H1 (cell line): Measurements from ENCODE around the gene POLE4. TPM values are rescaled to one million over a fixed set of nuclear protein-coding genes. Genes with fewer than 3 reads are reported as not detected.

Experiments
- CTCF ChIA-PET: fragments of 300-600 bp; sonication (Branson Sonifier 250); formaldehyde crosslinking; loops from one replicate; lab custom pipeline; 2021; ENCODE audit not compliant: partially characterized antibody; lab: Charles Lee
- POLR2A ChIA-PET: fragments of 300-600 bp; sonication (Branson Sonifier 250); formaldehyde crosslinking; loops from one replicate; lab custom pipeline; 2021; ENCODE audit warnings: inconsistent platforms; ENCODE audit not compliant: partially characterized antibody; lab: Charles Lee
- DNase-seq, 2 experiments: peaks; one replicate each; pipeline versions ENCODE4 v3.0.0 to v3.0.0-alpha.2; 2010 to 2022; ENCODE audit warnings: low spot score in 2 of 2, low read depth in 1 of 2, mixed read lengths in 1 of 2
- FAIRE-seq: peaks from 2 replicates; lab custom pipeline; 2011; peaks lifted over from hg19 to GRCh38; lab: Jason Lieb, UNC
- H2AFZ ChIP-seq: 2 replicates; pipeline ENCODE4 v1.8.1; 2012; ENCODE audit warnings: low read length, inconsistent platforms
- H2AK5ac ChIP-seq: 2 replicates; pipeline ENCODE4 v1.6.1; 2013; ENCODE audit warnings: low read depth, low read length
- H2BK120ac ChIP-seq: replicated peaks from 2 replicates; pipeline ENCODE3; 2013; ENCODE audit warnings: low read depth, low read length, inconsistent platforms
- H2BK12ac ChIP-seq: 2 replicates; pipeline ENCODE4 v1.6.1; 2013; ENCODE audit warnings: low read depth, low read length
- H2BK15ac ChIP-seq: 2 replicates; pipeline ENCODE4 v1.6.1; 2013; ENCODE audit warnings: low read length
- H2BK20ac ChIP-seq: 2 replicates; pipeline ENCODE4 v1.6.1; 2013; ENCODE audit warnings: low read length
- H2BK5ac ChIP-seq: 2 replicates; pipeline ENCODE4 v1.6.1; 2013; ENCODE audit warnings: low read depth, low read length
- H3K14ac ChIP-seq: 2 replicates; pipeline ENCODE4 v1.6.1; 2013; ENCODE audit warnings: inconsistent platforms; ENCODE audit not compliant: insufficient read length
- H3K18ac ChIP-seq: 2 replicates; pipeline ENCODE4 v1.6.1; 2013; ENCODE audit warnings: low read length; ENCODE audit errors: extremely low read depth
- H3K23ac ChIP-seq: 2 replicates; pipeline ENCODE4 v1.6.1; 2013; ENCODE audit warnings: inconsistent platforms; ENCODE audit not compliant: insufficient read length
- H3K23me2 ChIP-seq: 2 replicates; pipeline ENCODE4 v1.6.1; 2013; ENCODE audit warnings: low read depth, low read length
- H3K27ac ChIP-seq: 2 replicates; pipeline ENCODE4 v1.6.1; 2011; ENCODE audit warnings: low read depth, low read length, inconsistent platforms
- H3K27me3 ChIP-seq, 4 experiments: replicated peaks in 1 of 4; 1 replicate in 1 of 4; 2 replicates in 3 of 4; pipeline versions ENCODE4 v1.6.1 to v1.8.1; 2011 to 2013; ENCODE audit warnings: low read length in 3 of 4, mild to moderate bottlenecking in 3 of 4, inconsistent platforms in 2 of 4, mixed read lengths in 2 of 4, moderate library complexity in 1 of 4; ENCODE audit not compliant: control insufficient read depth in 3 of 4, insufficient read depth in 3 of 4; ENCODE audit errors: extremely low read depth in 1 of 4
- H3K36me3 ChIP-seq, 4 experiments: 2 replicates each; pipeline versions ENCODE4 v1.6.1 to v1.8.1; 2011 to 2013; ENCODE audit warnings: mild to moderate bottlenecking in 4 of 4, low read length in 3 of 4, moderate library complexity in 2 of 4, control low read depth in 1 of 4, inconsistent platforms in 1 of 4; ENCODE audit not compliant: insufficient read depth in 4 of 4, control insufficient read depth in 2 of 4
- H3K4ac ChIP-seq: replicated peaks from 2 replicates; pipeline ENCODE3; 2013; ENCODE audit warnings: low read length, low read depth, mixed read lengths, inconsistent platforms; ENCODE audit not compliant: insufficient read length
- H3K4me1 ChIP-seq, 4 experiments: replicated peaks in 1 of 4; 1 replicate in 1 of 4; 2 replicates in 3 of 4; pipeline versions ENCODE4 v1.6.1 to v1.8.1; 2011 to 2013; ENCODE audit warnings: low read length in 3 of 4, inconsistent platforms in 2 of 4, mixed read lengths in 1 of 4; ENCODE audit not compliant: insufficient read depth in 4 of 4, control insufficient read depth in 3 of 4
- H3K4me2 ChIP-seq, 2 experiments: 2 replicates each; pipeline versions ENCODE4 v1.6.1 to v1.8.1; 2011 to 2013; ENCODE audit warnings: low read depth in 2 of 2, low read length in 2 of 2, control low read depth in 1 of 2, inconsistent platforms in 1 of 2, mild to moderate bottlenecking in 1 of 2; ENCODE audit not compliant: insufficient read depth in 1 of 2
- H3K4me3 ChIP-seq, 4 experiments: fragments of 200-600, 300-600 bp in 1 of 4; sonication (generic), shearing (Covaris generic), sonication (Bioruptor Twin) in 1 of 4; 2 replicates each; pipeline versions ENCODE4 v1.5.1 to v1.8.1; 2011 to 2016; ENCODE audit warnings: low read length in 4 of 4, low read depth in 3 of 4, control low read depth in 2 of 4, inconsistent platforms in 2 of 4, mild to moderate bottlenecking in 2 of 4, mixed read lengths in 1 of 4, moderate library complexity in 1 of 4; ENCODE audit not compliant: insufficient read depth in 2 of 4; ENCODE audit errors: extremely low read depth in 1 of 4
- H3K56ac ChIP-seq: replicated peaks from 2 replicates; pipeline ENCODE3; 2013; ENCODE audit warnings: low read depth, mild to moderate bottlenecking, mixed read lengths, low read length, inconsistent platforms; ENCODE audit not compliant: insufficient read length
- H3K79me1 ChIP-seq: 2 replicates; pipeline ENCODE4 v1.6.1; 2013; ENCODE audit warnings: low read depth, low read length, control low read depth
- H3K79me2 ChIP-seq, 2 experiments: 2 replicates each; pipeline versions ENCODE4 v1.6.1 to v1.8.1; 2012 to 2013; ENCODE audit warnings: low read length in 2 of 2, mild to moderate bottlenecking in 2 of 2, inconsistent platforms in 1 of 2; ENCODE audit not compliant: insufficient read depth in 2 of 2, control insufficient read depth in 1 of 2
- H3K9ac ChIP-seq, 4 experiments: replicated peaks in 1 of 4; 1 replicate in 1 of 4; 2 replicates in 3 of 4; pipeline versions ENCODE4 v1.6.1 to v1.8.1; 2011 to 2013; ENCODE audit warnings: low read depth in 3 of 4, low read length in 3 of 4, control low read depth in 2 of 4, mild to moderate bottlenecking in 2 of 4, moderate library complexity in 2 of 4, inconsistent platforms in 1 of 4; ENCODE audit errors: extremely low read depth in 1 of 4
- H3K9me3 ChIP-seq, 2 experiments: 2 replicates each; pipeline versions ENCODE4 v1.6.1 to v1.8.1; 2012 to 2013; ENCODE audit warnings: mild to moderate bottlenecking in 2 of 2, moderate library complexity in 2 of 2, control low read depth in 1 of 2, inconsistent platforms in 1 of 2, low read depth in 1 of 2, low read length in 1 of 2, mixed read lengths in 1 of 2; ENCODE audit not compliant: insufficient read depth in 2 of 2
- H4K20me1 ChIP-seq, 2 experiments: replicated peaks in 1 of 2; 2 replicates each; pipeline versions ENCODE3 to v1.8.1; 2011 to 2013; ENCODE audit warnings: inconsistent platforms in 2 of 2, low read length in 2 of 2, mild to moderate bottlenecking in 1 of 2; ENCODE audit not compliant: insufficient read depth in 2 of 2, control insufficient read depth in 1 of 2
- H4K5ac ChIP-seq: 2 replicates; pipeline ENCODE4 v1.6.1; 2013; ENCODE audit warnings: low read length, low read depth, mixed read lengths, inconsistent platforms; ENCODE audit not compliant: insufficient read length
- H4K8ac ChIP-seq: 2 replicates; pipeline ENCODE4 v1.8.0; 2013; ENCODE audit warnings: mild to moderate bottlenecking, moderate library complexity, low read length, inconsistent platforms; ENCODE audit not compliant: insufficient read depth; ENCODE audit errors: extremely low read depth
- H4K91ac ChIP-seq: replicated peaks from 2 replicates; pipeline ENCODE3; 2013; ENCODE audit warnings: low read length, mixed read lengths, inconsistent platforms; ENCODE audit not compliant: insufficient read length
- ATF2 ChIP-seq: IDR thresholded peaks from 2 replicates; pipeline ENCODE4 v1.6.1; 2012; ENCODE audit warnings: low read length, inconsistent platforms
- BACH1 ChIP-seq: IDR thresholded peaks from 2 replicates; pipeline ENCODE4 v1.6.1; 2012; ENCODE audit warnings: low read length, improper control_type of control experiment
- CREB1 ChIP-seq: IDR thresholded peaks from 2 replicates; pipeline ENCODE4 v1.6.1; 2012; ENCODE audit warnings: inconsistent platforms
- GABPA ChIP-seq: IDR thresholded peaks from 2 replicates; pipeline ENCODE4 v1.6.1; 2011; ENCODE audit warnings: mild to moderate bottlenecking, low read length, moderate library complexity, borderline replicate concordance; ENCODE audit not compliant: insufficient read depth
- KDM1A ChIP-seq: fragments of 200-600, 300-600 bp; sonication (generic); IDR thresholded peaks from 2 replicates; pipeline ENCODE4 v1.7.1; 2016; ENCODE audit warnings: mild to moderate bottlenecking, low read length, borderline replicate concordance
- NRF1 ChIP-seq: IDR thresholded peaks from 2 replicates; pipeline ENCODE4 v1.6.1; 2011; ENCODE audit warnings: mild to moderate bottlenecking, low read depth, low read length, improper control_type of control experiment
- RNF2 ChIP-seq: fragments of 200-900, 300-1000 bp; sonication (generic); IDR thresholded peaks from 2 replicates; pipeline ENCODE4 v1.7.1; 2016; ENCODE audit warnings: borderline replicate concordance, low read depth, mild to moderate bottlenecking, antibody characterized with exemption, low read length; ENCODE audit not compliant: poor library complexity, severe bottlenecking; ENCODE audit errors: missing control alignments
- SIX5 ChIP-seq: IDR thresholded peaks from 2 replicates; pipeline ENCODE4 v1.6.1; 2011; ENCODE audit warnings: mild to moderate bottlenecking, low read depth, low read length
- SP4 ChIP-seq: IDR thresholded peaks from 2 replicates; pipeline ENCODE4 v1.6.1; 2012; ENCODE audit warnings: low read length, inconsistent platforms
- WGBS, 2 experiments: shearing (Covaris generic) in 1 of 2; methylation state at CpG; one replicate each; pipeline versions ENCODE4 v1.1.6 to v1.1.7; 2013 to 2015; ENCODE audit warnings: low lambda C conversion rate in 2 of 2, mixed read lengths in 2 of 2, inconsistent platforms in 1 of 2, low coverage in 1 of 2, missing lambda C conversion rate in 1 of 2; ENCODE audit not compliant: insufficient replicate concordance in 2 of 2, insufficient coverage in 1 of 2, insufficient read length in 1 of 2; ENCODE audit errors: extremely low coverage in 1 of 2, missing lambda C conversion rate in 1 of 2; 5-methylcytosine and 5-hydroxymethylcytosine counted together
- polyA plus RNA-seq, 7 experiments: library from polyadenylated mRNA; depleted of rRNA in 3 of 7; stranded (reverse) in 5 of 7; unstranded in 2 of 7; fragments of >200 nt in 5 of 7; fragments of 200-250 nt in 2 of 7; gene quantifications; 1 replicate in 5 of 7; 2 replicates in 1 of 7; 4 replicates in 1 of 7; pipeline versions ENCODE4 v1.2.1 to v1.2.3, GENCODE V29; 2011 to 2013; ENCODE audit warnings: missing spikeins in 2 of 7, mixed read lengths in 2 of 7
- total RNA-seq: library from RNA; stranded (reverse); fragmentation: NEBNext Ultra II Directional; extraction: Animal tissue kit (Norgen Biotek cat#: 25700); gene quantifications from 2 replicates; pipeline ENCODE4 v1.2.1, GENCODE V29; 2021

The POLE4 gene
- total and polyA plus RNA-seq, 2 of the 8 experiments (the other 6 are each of a cell fraction or from before 2014, with no cell fraction given), result 16.7 to 44.7 TPM

DNA sequence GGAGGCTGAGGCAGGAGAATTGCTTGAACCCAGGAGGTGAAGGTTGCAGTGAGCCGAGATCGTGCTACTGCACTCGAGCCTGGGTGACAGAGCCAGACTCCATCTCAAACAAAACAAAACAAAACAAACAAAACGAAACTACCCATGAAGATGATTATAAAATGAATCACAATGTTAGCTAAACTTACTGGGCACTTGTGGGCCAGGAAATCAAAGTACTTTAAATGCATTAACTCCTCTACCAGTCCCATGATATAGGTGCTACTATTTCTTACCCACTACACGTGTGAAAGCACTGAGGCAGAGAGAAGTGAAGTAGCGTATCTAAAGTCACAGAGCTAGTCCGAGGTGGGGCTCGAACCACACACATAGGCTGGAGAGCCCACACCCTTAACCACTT lies 53.6 kb downstream of the POLE4 start:
- no peak for FAIRE-seq
- no peak overlapping the region for H4K5ac ChIP-seq
- no peak overlapping the region for H2BK20ac ChIP-seq
- POLR2A ChIA-PET, result no interaction called here
- CTCF ChIA-PET, result interaction anchor here (0.5 to 1.9 kb wide), 4 partner anchors 11 to 453 kb away, joined by 3 to 5 read pairs (median 4); no protein-coding TSS in a partner anchor
- H3K14ac ChIP-seq, result no peak overlapping the region
- no peak overlapping the region for H2AFZ ChIP-seq
- no peak overlapping the region for H3K56ac ChIP-seq
- H3K36me3 ChIP-seq, result no peaks in the 10 kb centered on the region
- H4K91ac ChIP-seq, result no peak overlapping the region
- no peak overlapping the region for H2AK5ac ChIP-seq
- no peak overlapping the region for H3K18ac ChIP-seq
- H3K4ac ChIP-seq, result no peak overlapping the region
- TF ChIP-seq SP4 (no peak), SIX5 (no peak), NRF1 (no peak), KDM1A (no peak), RNF2 (no peak), ATF2 (no peak), CREB1 (no peak), GABPA (no peak), BACH1 (no peak)
- TF ChIP-seq, all 59 proteins: peak for 0
- Histone ChIP-seq H2BK5ac (no peak overlapping the region), H3K79me1 (no peaks in the 10 kb centered on the region), H4K8ac (no peak overlapping the region), H3K79me2 (no peaks in the 10 kb centered on the region), H3K4me1 (no peaks in the 10 kb centered on the region), H3K9me3 (no peaks in the 10 kb centered on the region), H2BK120ac (no peak overlapping the region), H3K27ac (no peak overlapping the region), H4K20me1 (no peaks in the 10 kb centered on the region), H3K4me2 (no peak overlapping the region), H2BK12ac (no peak overlapping the region), H3K23me2 (no peaks in the 10 kb centered on the region), H3K9ac (no peak overlapping the region), H3K23ac (no peak overlapping the region), H3K4me3 (no peak overlapping the region), H3K27me3 (no peaks in the 10 kb centered on the region), H2BK15ac (no peak overlapping the region)
- 91% methylated on average over 8 of the region's 8 CpGs; no CpG with 5 or more reads in 1 of the 2 experiments for WGBS, 2 experiments
- no peak for DNase-seq
